ENCODE data around the gene CTXND1.

DNA sequence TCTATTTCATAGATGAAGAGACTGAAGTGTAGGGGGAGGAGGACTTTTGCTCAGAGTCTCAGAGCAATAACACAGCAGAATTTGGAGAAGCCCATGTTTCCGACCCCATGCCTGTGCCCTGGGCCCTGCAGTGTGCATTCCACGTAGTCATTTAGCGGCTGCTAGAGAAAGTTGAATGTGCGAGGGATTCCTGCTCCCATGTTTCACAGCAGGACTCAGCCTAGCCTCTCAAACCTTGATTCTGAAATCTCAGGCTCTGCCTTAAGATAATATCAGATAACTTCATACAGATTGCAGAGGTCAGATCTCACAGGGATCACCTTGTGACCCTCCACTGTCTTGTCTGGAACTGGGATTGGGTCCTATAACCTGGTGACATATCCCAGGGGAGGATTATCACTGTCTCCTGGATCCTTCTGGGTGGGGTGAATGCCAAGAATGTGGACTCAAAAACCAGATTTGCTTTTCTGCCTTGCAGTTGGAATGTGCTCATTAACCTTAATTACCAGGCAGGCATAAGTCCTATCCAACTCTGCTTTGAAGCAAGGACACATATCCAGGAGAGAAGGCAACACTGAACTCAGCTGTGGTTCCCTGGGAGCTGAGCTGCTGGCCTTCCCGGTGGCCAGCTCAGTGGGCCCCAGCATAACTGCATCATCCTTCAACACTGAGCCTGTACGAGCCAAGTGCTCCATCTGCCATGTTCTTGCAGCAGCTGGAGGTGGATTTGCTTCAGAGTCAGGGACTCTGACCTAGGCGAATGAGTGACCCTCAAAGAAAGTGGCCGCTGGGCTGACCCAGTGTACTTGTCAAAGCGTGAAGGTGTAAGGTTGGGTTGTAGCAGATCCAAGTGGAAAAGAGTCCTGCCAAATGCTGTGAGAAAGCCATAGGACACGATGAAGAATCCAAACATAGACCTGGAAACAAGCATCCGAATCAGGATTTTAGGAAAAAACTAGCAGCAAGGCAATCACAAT is 43.0 kb downstream of the CTXND1 start:
- no peak for TF ChIP-seq EZH2 (IDR thresholded peaks at IDR 0.05; ENCODE audit: borderline replicate concordance, low read length)
- TF ChIP-seq, protein P1, sequence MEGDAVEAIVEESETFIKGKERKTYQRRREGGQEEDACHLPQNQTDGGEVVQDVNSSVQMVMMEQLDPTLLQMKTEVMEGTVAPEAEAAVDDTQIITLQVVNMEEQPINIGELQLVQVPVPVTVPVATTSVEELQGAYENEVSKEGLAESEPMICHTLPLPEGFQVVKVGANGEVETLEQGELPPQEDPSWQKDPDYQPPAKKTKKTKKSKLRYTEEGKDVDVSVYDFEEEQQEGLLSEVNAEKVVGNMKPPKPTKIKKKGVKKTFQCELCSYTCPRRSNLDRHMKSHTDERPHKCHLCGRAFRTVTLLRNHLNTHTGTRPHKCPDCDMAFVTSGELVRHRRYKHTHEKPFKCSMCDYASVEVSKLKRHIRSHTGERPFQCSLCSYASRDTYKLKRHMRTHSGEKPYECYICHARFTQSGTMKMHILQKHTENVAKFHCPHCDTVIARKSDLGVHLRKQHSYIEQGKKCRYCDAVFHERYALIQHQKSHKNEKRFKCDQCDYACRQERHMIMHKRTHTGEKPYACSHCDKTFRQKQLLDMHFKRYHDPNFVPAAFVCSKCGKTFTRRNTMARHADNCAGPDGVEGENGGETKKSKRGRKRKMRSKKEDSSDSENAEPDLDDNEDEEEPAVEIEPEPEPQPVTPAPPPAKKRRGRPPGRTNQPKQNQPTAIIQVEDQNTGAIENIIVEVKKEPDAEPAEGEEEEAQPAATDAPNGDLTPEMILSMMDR (conservative IDR thresholded peaks at IDR 0.05 in 1 of 2, IDR thresholded peaks at IDR 0.05 in 1 of 2; ENCODE audit: extremely low read depth in 1 of 2, insufficient read depth in 1 of 2, low read depth in 1 of 2, low read length in 2 of 2), result no peak
